GM21367 (cell line): Measurements from ENCODE around the gene ITPR2.

Experiments used
- ATAC-seq: cut with Tn5 transposase; IDR thresholded peaks from one replicate; pipeline ENCODE4 v1.9.1; 2021; ENCODE audit not compliant: unreplicated experiment

ITPR2 gene

DNA sequence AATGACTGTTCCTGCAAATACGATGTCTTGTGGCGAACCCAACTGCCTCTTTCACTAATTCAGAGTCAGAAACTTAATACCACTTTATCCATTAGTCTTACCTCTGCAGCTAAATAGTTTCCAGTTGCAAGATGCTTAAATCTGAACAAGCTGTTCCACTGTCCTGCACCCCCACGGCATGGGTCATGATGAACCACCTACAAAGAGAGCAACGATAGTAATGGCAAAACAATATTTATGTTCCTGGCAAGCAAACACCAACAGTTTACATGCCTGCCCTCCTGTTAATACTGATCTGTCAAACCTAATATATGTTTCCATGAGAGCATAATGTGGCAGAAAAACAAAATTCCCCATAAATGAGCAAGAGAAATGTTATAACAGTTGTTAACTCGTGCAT is 121.9 kb downstream of the ITPR2 start:
- ATAC-seq, result no peak

- no peak for ATAC-seq
These were observed 127.1 kb downstream of the ITPR2 start for GRCh38 chr12:26705851-26706250.

DNA sequence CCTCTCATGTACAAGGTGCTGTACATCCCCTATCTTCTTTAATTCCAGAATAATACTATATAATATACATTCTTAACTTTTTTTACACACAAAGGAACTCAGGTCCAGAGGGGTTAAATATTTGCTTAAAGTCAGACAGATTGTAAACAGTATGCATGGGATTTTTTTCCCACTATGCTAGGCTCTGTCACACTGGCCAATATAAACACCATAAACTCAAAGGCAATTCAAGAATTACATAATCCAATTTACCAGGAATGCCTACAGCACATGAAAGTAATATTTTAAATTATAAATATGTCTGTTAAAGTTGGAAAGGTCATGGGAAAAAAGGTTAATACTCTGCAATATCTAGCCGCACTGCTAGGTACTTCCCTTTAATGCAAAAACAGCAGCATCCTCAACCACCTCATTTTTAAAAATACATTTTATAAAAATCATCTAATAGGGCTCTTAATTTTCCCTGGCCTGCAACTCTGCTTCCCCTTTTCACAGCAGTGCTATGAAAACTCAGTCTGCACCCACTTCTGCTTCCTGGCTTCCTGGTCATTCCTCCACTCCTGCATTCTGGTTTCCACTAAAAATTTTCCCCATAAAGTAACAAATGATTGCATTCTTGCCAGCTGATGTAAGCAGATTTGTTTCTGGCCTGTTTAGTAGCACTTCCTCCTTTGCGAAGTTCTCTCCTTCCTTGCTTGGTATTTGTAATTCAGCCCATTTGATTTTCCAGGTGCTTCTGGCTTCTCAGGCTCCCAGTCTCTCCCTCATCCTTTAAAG is 128.1 kb downstream of the ITPR2 start:
- no peak for ATAC-seq

GRCh38 chr12:26704214-26704613 is 128.8 kb downstream of the ITPR2 start:
- ATAC-seq, result no peak

GRCh38 chr12:26702741-26703140 is 130.3 kb downstream of the ITPR2 start:
- no peak for ATAC-seq

GRCh38 chr12:26701604-26702215 is 131.3 kb downstream of the ITPR2 start:
- ATAC-seq, result no peak

DNA sequence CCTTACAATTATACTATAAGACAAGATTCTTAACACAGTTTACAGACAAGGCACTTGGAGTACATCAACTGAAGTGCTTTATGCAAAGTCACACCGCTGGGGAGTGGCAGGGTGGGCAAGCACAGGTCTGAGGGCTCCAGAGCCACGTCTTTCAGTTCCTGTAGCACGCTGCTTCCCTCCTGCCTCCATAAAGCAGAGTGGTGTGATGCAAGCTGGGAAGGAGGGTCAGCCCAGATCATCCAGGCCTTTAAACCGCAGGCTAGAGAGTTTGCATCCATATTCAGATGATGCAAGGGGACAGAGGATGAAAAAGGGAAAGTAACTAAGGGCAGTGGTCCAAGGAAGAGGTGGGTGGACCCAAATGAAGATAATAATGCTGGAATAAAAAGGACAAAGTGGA is 132.6 kb downstream of the ITPR2 start:
- no peak for ATAC-seq

DNA sequence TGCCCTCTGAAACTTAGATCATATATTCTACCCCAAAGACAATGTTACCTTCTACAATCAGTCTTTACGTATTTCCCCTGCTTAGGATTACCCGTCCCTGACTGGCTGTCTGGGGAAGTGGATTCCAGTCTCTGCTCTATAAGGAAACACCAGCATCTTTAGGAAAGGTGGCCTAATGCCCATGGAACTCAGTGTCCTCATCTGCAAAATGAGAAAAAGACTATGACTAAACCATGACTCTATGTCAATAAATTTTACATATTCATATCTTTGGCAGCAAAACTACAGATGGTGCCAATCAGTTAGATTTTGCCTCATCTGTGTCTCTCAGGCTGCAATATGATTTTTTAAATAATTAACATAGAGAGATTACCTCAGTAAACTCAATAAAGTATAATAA is 133.8 kb downstream of the ITPR2 start:
- ATAC-seq, result no peak

- no peak for ATAC-seq
These were observed 134.8 kb downstream of the ITPR2 start for GRCh38 chr12:26698186-26698585.

- no peak for ATAC-seq
These were observed 135.8 kb downstream of the ITPR2 start for GRCh38 chr12:26697217-26697616.

DNA sequence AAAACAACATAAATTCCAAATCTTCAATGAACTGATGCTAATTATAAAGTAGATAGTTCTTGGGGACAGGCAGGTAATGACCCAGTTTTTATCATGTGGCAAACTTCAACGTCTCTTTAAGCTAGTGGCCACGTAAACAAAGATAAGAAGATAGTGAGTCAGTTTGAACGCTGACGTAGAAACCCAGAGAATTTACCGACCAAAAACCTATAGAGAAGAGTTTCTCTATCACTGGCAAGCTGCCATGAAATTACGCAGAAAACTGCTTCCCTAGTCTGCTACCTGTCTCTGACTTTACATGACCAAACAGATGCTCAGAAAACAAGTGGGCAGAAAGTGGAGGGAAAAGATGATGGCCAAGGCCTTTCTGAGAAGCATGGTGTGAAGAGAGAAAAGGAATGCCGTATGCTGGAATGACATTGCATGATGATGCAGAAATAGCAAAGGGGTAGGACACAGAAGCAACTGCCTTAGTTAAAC is 136.3 kb downstream of the ITPR2 start:
- ATAC-seq, result no peak

- ATAC-seq, result no peak
These were observed 136.9 kb downstream of the ITPR2 start for GRCh38 chr12:26696048-26696612.

DNA sequence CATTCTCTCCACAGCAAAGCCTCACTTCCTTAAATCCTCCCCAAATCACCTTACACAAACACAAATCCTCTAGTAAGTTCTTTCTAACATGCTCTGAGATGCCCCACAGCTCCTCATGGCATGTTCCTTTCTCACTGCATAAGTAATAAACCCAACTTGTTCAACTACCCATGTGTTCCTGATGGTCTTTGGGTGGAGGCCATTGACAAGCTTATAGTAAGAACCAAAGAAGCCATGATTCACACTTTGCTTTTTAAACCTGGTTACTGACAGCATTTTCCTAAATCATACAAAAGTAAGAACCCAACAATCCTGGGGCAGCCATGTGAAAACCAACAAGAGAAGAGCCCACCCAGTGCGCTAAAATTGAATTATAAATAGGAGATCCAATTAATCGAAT is 138.6 kb downstream of the ITPR2 start:
- ATAC-seq, result no peak

DNA sequence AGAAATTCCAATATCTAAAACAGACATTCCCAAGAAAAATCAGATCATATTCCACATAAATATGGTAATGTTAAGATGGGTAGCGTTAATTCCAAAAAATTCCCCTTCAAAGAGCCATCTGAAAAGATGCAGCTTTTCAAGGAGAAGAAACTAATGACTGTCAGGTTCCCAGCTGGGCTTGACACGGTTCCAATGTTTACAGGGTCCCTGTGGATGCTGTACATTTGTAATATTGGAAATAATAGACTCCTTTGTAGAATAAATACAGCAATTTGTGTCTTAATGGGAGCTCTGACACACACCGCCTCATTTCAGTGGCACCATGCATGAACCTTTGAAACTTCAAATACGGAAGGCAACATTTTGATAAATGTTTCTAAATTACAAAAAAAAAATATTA is 140.6 kb downstream of the ITPR2 start:
- no peak for ATAC-seq

DNA sequence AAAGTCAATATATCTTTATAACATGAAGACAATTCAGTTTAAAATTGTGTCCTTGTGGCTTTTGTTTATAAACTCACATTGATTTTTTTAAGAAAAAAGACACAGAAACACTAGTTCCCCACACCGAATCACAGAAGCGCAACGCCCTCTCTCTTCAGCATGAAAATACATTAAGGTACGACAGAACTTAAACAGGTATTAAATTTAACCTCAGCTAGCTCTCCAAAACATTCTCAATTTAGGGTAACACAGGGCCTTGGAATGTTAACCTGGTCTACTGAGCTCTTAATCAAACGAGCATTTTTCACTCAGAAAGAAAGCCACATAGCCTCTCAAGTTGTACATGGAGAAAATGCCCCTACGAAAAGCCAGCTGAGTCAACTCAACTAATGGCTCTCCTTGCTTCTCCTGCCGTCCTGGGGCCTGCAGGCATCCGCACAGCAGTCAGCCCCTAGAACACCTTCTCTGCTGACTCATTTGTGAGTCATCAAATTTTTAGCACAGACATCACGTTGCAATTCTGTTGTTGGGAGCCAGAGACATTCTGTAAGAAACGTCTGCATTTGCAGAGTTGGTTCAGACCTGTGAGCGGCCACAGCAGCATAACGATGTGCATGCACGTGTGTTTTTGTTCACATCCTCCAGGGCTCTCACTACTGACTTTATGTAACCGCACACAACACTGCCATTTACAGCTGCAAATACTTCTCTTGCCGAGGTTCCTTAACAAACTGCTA is 141.6 kb downstream of the ITPR2 start:
- no peak for ATAC-seq

GRCh38 chr12:26690601-26691000 is 142.4 kb downstream of the ITPR2 start:
- no peak for ATAC-seq

DNA sequence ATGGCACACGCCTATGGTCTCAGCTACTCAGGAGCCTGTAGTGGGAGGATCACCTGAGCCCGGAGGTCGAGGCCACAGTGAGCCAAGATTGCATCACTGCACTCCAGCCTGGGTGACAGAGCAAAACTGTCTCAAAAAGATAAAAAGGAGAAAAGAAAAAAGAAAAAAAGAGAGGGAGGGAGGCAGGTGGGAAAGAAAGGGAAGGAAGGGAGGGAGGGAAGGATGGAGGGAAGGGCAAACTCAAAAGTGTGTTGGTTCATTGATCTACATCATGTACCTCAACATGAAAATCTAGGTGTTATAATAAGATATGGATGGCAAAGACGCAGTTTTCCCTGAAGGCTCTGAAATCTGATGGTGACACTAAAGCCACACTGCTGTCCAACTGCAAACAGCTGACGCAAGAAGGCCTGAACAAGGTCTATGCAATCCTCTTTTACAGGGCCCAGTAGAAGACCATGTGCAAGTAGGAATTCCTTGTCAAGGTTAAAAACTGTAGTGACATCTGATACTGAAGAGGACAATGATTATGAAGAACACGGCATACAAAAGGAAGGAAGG is 143.6 kb downstream of the ITPR2 start:
- ATAC-seq, result no peak

DNA sequence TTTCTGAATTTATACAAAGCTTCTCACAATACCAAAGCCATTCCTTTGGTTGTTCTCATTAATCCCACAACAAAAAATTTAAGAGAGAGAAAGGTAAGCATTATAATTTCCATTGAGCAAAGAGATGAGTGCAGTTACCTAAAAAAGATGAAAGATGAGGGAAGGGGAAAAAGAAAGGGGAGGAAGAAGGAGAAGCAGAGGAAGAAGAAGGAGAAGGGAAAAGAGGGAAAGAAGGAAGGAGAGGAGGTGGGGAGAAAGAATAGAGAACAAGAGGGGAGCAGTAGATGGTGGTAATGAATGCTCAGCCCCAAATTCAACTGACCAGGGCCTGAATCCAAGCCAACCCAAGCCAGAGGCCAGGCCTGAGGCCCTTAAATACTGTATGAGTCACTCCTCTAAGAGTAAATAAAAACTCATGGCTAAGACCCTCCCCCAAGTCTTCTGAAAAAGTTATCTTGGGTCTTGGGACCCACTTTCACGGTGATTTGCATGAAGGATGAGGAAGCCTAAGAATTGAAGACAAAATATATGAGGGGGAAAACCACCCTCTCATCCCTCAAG is 144.6 kb downstream of the ITPR2 start:
- ATAC-seq, result no peak

DNA sequence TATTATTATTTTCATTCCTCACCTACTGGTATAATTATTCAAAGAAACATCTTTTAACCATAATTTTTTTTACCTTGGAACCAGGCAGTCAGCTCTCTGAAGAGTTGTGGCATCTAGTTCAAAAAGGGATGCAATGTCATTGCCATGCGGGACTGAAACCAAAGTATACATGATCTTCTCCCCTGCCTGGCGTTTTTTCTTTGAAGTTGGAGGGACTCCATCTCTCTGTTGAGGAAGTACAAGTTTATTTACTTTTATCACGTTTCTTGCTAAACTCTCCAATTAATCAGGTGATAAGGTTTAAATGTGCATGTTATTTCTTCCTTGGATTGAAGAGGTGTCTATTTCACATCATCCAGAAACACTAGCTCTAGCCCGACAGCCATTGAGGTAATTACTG is 146.6 kb downstream of the ITPR2 start:
- no peak for ATAC-seq

GRCh38 chr12:26684101-26684500 is 148.9 kb downstream of the ITPR2 start:
- ATAC-seq, result no peak

DNA sequence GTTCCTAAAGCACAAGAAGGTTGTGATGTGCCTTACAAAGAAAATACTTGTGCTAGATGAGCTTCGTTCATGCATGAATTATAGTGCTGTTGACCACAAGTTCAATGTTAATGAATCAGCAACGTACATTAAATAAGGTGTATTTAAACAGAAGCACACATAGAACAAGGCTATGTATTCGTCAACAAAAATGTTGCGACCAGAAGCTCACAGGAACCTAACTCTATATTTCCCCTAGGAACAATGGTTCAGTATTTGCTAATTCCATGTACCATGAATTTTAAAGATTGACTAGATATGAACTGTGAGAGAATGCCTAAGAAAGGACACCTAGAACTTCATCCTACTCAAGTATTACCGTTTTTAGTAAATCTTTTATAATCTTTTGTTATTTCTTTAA is 149.6 kb downstream of the ITPR2 start:
- ATAC-seq, result no peak
